ENCODE results near the gene CALHM3. TPM values are rescaled to one million over a fixed set of nuclear protein-coding genes. Genes with fewer than 3 reads are reported as not detected.

Gene CALHM3
- total RNA-seq, 2 experiments from 2014 or later = not detected

DNA sequence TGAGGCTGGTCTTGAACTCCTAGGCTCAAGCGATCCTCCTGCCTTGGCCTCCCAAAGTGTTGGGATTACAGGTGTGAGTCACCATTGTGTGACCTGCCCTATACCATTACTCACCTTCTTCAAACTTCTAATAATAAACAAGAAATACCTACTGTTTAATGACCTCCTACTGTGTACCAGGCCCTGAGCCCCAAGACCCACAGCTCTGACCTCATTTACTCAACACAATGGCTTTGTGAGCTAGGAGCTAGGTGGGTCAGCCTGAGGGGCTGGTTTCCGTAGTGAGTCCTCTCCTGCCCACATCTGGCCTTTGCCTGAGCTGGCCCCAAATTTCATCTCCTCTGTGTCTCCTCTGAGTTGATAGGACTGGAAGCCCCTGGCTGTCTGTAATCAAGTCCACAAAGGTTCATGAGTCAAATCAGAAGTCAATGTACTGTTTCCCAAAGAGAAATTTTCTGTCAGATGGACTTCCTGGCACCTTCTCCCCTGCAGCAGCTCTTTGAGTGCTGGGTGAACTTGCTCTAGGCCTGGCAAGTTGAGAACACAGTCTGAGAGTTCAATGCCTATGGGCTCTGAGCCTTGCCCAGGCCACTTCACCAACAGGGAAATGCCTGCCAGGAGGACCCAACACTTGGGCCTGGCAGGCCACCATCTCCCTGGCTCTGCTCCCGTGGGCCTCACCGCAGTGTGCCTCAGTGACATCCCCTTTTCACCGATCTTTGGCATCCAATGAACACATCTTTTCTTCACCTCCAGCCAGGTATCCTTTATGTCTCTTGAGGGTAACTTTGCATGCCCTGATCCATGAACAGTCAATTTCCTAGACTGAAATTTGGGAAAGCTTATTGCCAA, 38.4 kb upstream of the CALHM3 start:
- CTCF ChIA-PET = no interaction called here
- H3K4me3 Mint-ChIP-seq = no peak overlapping the region
- POLR2A ChIA-PET = no interaction called here
- H3K27ac Mint-ChIP-seq = no peak overlapping the region
- Histone ChIP-seq H3K36me3 (ENCODE audit: insufficient read depth, low read length) (no peaks in the 10 kb centered on the region), H3K4me1 (ENCODE audit: insufficient read depth, low read length) (no peaks in the 10 kb centered on the region), H3K4me3 (ENCODE audit: low read length) (no peak overlapping the region), H3K27ac (ENCODE audit: low read depth in 1 of 2, low read length in 2 of 2) (no peak overlapping the region), H3K9me3 (ENCODE audit: control insufficient read depth in 1 of 2, insufficient read depth in 1 of 2, low read length in 2 of 2) (no peaks in the 10 kb centered on the region), H3K27me3 (ENCODE audit: control insufficient read depth in 1 of 2, insufficient read depth in 2 of 2, low read length in 2 of 2) (no peaks in the 10 kb centered on the region)
- DNase-seq = no peak
- no peaks in the 10 kb centered on the region for H3K27me3 Mint-ChIP-seq
- TF ChIP-seq, protein P1, sequence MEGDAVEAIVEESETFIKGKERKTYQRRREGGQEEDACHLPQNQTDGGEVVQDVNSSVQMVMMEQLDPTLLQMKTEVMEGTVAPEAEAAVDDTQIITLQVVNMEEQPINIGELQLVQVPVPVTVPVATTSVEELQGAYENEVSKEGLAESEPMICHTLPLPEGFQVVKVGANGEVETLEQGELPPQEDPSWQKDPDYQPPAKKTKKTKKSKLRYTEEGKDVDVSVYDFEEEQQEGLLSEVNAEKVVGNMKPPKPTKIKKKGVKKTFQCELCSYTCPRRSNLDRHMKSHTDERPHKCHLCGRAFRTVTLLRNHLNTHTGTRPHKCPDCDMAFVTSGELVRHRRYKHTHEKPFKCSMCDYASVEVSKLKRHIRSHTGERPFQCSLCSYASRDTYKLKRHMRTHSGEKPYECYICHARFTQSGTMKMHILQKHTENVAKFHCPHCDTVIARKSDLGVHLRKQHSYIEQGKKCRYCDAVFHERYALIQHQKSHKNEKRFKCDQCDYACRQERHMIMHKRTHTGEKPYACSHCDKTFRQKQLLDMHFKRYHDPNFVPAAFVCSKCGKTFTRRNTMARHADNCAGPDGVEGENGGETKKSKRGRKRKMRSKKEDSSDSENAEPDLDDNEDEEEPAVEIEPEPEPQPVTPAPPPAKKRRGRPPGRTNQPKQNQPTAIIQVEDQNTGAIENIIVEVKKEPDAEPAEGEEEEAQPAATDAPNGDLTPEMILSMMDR (IDR thresholded peaks at IDR 0.05) = no peak
- intact Hi-C loops (cut with DNase I, micrococcal nuclease) = no loop called here
- H3K9me3 Mint-ChIP-seq = no peaks in the 10 kb centered on the region
- no peaks in the 10 kb centered on the region for H3K36me3 Mint-ChIP-seq (ENCODE audit: low read depth)
- ATAC-seq (ENCODE audit: poor library complexity) = no peak
- H3K4me1 Mint-ChIP-seq (ENCODE audit: low read depth) = peaks cover 5% of the 10 kb centered on the region

DNA sequence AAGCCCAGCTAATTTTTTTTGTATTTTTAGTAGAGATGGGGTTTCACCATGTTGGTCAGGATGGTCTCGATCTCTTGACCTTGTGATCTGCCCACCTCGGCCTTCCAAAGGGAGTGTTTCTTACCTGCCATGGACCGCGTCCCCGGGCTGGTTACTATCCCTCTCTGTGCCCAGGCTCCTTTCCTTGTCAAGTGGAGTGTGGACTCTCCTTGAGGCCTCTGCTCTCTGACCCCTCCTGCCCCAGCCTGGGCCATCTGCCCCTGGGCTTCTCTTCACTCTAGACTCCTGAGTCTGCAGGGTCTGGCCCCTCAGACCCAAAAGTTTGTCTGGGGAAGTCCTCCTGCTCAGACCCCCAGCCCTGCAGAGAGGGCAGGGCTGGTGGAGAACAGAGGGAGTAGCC, 35.2 kb upstream of the CALHM3 start:
- ChIA-PET CTCF (no interaction called here), POLR2A (no interaction called here)
- Histone ChIP-seq H3K9me3 (ENCODE audit: control insufficient read depth in 1 of 2, insufficient read depth in 1 of 2, low read length in 2 of 2) (no peaks in the 10 kb centered on the region), H3K4me1 (ENCODE audit: insufficient read depth, low read length) (no peaks in the 10 kb centered on the region), H3K4me3 (ENCODE audit: low read length) (no peak overlapping the region), H3K27ac (ENCODE audit: low read depth in 1 of 2, low read length in 2 of 2) (no peak overlapping the region), H3K27me3 (ENCODE audit: control insufficient read depth in 1 of 2, insufficient read depth in 2 of 2, low read length in 2 of 2) (no peaks in the 10 kb centered on the region), H3K36me3 (ENCODE audit: insufficient read depth, low read length) (no peaks in the 10 kb centered on the region)
- no peak overlapping the region for H3K4me3 Mint-ChIP-seq
- no peak overlapping the region for H3K27ac Mint-ChIP-seq
- DNase-seq (no peak), ATAC-seq (ENCODE audit: poor library complexity) (no peak)
- intact Hi-C loops (cut with DNase I, micrococcal nuclease) = no loop called here
- H3K9me3 Mint-ChIP-seq = no peaks in the 10 kb centered on the region
- H3K4me1 Mint-ChIP-seq (ENCODE audit: low read depth) = peaks cover 5% of the 10 kb centered on the region
- no peaks in the 10 kb centered on the region for H3K36me3 Mint-ChIP-seq (ENCODE audit: low read depth)
- TF ChIP-seq, protein P1 (IDR thresholded peaks at IDR 0.05) = no peak
- peaks cover 6% of the 10 kb centered on the region for H3K27me3 Mint-ChIP-seq

DNA sequence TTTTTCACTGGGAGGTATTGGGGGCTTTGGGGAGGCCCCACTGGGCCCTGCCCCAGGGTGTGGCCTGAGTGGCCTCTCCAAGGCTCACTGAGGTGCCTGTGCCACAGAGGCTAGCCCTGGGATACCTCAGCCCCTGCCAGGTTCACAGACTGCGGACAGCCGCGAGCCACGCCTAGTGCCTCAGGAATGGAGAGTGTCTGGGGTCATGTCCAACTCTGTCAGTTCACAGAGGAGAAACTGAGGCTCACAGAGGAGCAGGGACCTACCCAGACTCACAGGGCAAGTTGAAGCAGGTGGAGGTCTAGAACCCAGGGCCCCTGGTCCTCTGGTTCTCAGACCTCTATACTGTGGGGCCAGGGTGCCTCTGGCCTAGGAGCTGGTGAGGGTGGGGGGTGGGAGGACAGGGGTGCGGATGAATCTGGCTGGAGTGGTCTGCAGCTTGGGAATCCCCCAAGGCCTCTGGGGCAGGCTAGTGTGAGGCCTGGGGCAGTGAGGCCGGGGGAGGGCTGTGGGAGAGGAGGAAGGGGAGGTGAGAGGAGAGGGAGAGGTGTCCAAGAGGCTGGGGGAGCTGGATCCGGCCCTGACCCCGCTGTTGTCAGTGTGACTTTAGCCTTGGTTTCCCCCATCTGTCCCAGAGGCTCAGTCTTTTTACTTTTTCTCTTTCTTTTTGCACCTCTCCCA, 34.5 kb upstream of the CALHM3 start:
- CTCF ChIA-PET = no interaction called here

More for the DNA sequence above, 34.5 kb upstream of the CALHM3 start:
- POLR2A ChIA-PET = no interaction called here
- Mint-ChIP-seq H3K4me3 (no peak overlapping the region), H3K27ac (no peak overlapping the region), H3K36me3 (ENCODE audit: low read depth) (no peaks in the 10 kb centered on the region), H3K4me1 (ENCODE audit: low read depth) (peaks cover 5% of the 10 kb centered on the region), H3K27me3 (peaks cover 7% of the 10 kb centered on the region), H3K9me3 (no peaks in the 10 kb centered on the region)
- H3K27ac ChIP-seq (ENCODE audit: low read depth in 1 of 2, low read length in 2 of 2) = no peak overlapping the region
- no peaks in the 10 kb centered on the region for H3K4me1 ChIP-seq (ENCODE audit: insufficient read depth, low read length)
- H3K27me3 ChIP-seq (ENCODE audit: control insufficient read depth in 1 of 2, insufficient read depth in 2 of 2, low read length in 2 of 2) = no peaks in the 10 kb centered on the region
- TF ChIP-seq, protein P1 (IDR thresholded peaks at IDR 0.05) = no peak
- H3K4me3 ChIP-seq (ENCODE audit: low read length) = no peak overlapping the region
- H3K9me3 ChIP-seq (ENCODE audit: control insufficient read depth in 1 of 2, insufficient read depth in 1 of 2, low read length in 2 of 2) = no peaks in the 10 kb centered on the region
- DNase-seq (no peak), ATAC-seq (ENCODE audit: poor library complexity) (no peak)
- intact Hi-C loops (cut with DNase I, micrococcal nuclease) = no loop called here
- no peaks in the 10 kb centered on the region for H3K36me3 ChIP-seq (ENCODE audit: insufficient read depth, low read length)

Measured in CD4-positive, alpha-beta T cell (primary cell).